Measurements from ENCODE around the gene NR2F2. TPM values are rescaled to one million over a fixed set of nuclear protein-coding genes. Genes with fewer than 3 reads are reported as not detected.

NR2F2 gene
- total RNA-seq, 6 experiments from 2014 or later = 120 to 168 (median 142) TPM

- Mint-ChIP-seq H3K4me3 (no peak overlapping the region; the same call in 1 of the 2 replicates), H3K4me1 (ENCODE audit: low read depth) (peaks cover 51% of the 10 kb centered on the region), H3K27me3 (ENCODE audit: insufficient read depth) (no peaks in the 10 kb centered on the region), H3K9me3 (peaks cover 11% of the 10 kb centered on the region), H3K27ac (peak overlapping the region; percentile 53), H3K36me3 (ENCODE audit: low read depth) (peaks cover 22% of the 10 kb centered on the region)
- DNase-seq = peak; percentile 17
- no peak for TF ChIP-seq CTCF (IDR thresholded peaks at IDR 0.05)
These were observed 37.1 kb upstream of the NR2F2 start for GRCh38 chr15:96293441-96293840.

- Mint-ChIP-seq H3K27me3 (ENCODE audit: insufficient read depth) (no peaks in the 10 kb centered on the region), H3K36me3 (ENCODE audit: low read depth) (peaks cover 34% of the 10 kb centered on the region), H3K27ac (0 out of 2 replicates have a peak overlapping the region, but pooled peaks have one; percentile 5), H3K4me3 (no peak overlapping the region), H3K4me1 (ENCODE audit: low read depth) (peaks cover 51% of the 10 kb centered on the region), H3K9me3 (peaks cover 23% of the 10 kb centered on the region)
- TF ChIP-seq CTCF (IDR thresholded peaks at IDR 0.05) = no peak
- DNase-seq = no peak
These were observed 35.7 kb upstream of the NR2F2 start for GRCh38 chr15:96294766-96295165.

- no peaks in the 10 kb centered on the region for H3K27me3 Mint-ChIP-seq (ENCODE audit: insufficient read depth)
- peak overlapping the region; percentile 84 for H3K27ac Mint-ChIP-seq
- peaks cover 51% of the 10 kb centered on the region for H3K4me1 Mint-ChIP-seq (ENCODE audit: low read depth)
- peaks cover 45% of the 10 kb centered on the region for H3K36me3 Mint-ChIP-seq (ENCODE audit: low read depth)
- no peak for TF ChIP-seq CTCF (IDR thresholded peaks at IDR 0.05)
- peak overlapping the region; percentile 36; the same call in 1 of the 2 replicates for H3K4me3 Mint-ChIP-seq
- DNase-seq = peak; percentile 71
- H3K9me3 Mint-ChIP-seq = peaks cover 23% of the 10 kb centered on the region
These were observed 34.2 kb upstream of the NR2F2 start for GRCh38 chr15:96296264-96296663.

GRCh38 chr15:96297783-96298182 lies 32.7 kb upstream of the NR2F2 start:
- Mint-ChIP-seq H3K9me3 (peaks cover 23% of the 10 kb centered on the region), H3K27ac (no peak overlapping the region), H3K27me3 (ENCODE audit: insufficient read depth) (no peaks in the 10 kb centered on the region), H3K4me1 (ENCODE audit: low read depth) (peaks cover 48% of the 10 kb centered on the region), H3K4me3 (no peak overlapping the region), H3K36me3 (ENCODE audit: low read depth) (peaks cover 38% of the 10 kb centered on the region)
- no peak for TF ChIP-seq CTCF (IDR thresholded peaks at IDR 0.05)
- DNase-seq = no peak

GRCh38 chr15:96298217-96298616 lies 32.3 kb upstream of the NR2F2 start:
- no peak for TF ChIP-seq CTCF (IDR thresholded peaks at IDR 0.05)
- DNase-seq = no peak
- H3K4me3 Mint-ChIP-seq = no peak overlapping the region
- H3K9me3 Mint-ChIP-seq = peaks cover 23% of the 10 kb centered on the region
- peaks cover 35% of the 10 kb centered on the region for H3K36me3 Mint-ChIP-seq (ENCODE audit: low read depth)
- H3K27me3 Mint-ChIP-seq (ENCODE audit: insufficient read depth) = no peaks in the 10 kb centered on the region
- peaks cover 44% of the 10 kb centered on the region for H3K4me1 Mint-ChIP-seq (ENCODE audit: low read depth)
- no peak overlapping the region for H3K27ac Mint-ChIP-seq

- DNase-seq = no peak
- Mint-ChIP-seq H3K4me3 (no peak overlapping the region), H3K4me1 (ENCODE audit: low read depth) (peaks cover 20% of the 10 kb centered on the region), H3K27me3 (ENCODE audit: insufficient read depth) (no peaks in the 10 kb centered on the region), H3K27ac (no peak overlapping the region), H3K9me3 (peaks cover 23% of the 10 kb centered on the region), H3K36me3 (ENCODE audit: low read depth) (peaks cover 43% of the 10 kb centered on the region)
- TF ChIP-seq CTCF (IDR thresholded peaks at IDR 0.05) = no peak
These were observed 29.7 kb upstream of the NR2F2 start for GRCh38 chr15:96300836-96301235.
